GM10266 (cell line): ENCODE results near the gene GPR176.

ENCODE experiments used
- DNase-seq: peaks from one replicate; pipeline ENCODE4 v3.0.0; 2012; ENCODE audit errors: extremely low spot score
- CTCF ChIP-seq: IDR thresholded peaks from 2 replicates; pipeline ENCODE4 v1.5.1; 2012; ENCODE audit warnings: mild to moderate bottlenecking, low read depth; ENCODE audit not compliant: control insufficient read depth, insufficient read depth; ENCODE audit errors: missing control alignments

Gene GPR176

GRCh38 chr15:39860871-39861270, 59.2 kb downstream of the GPR176 start:
- no peak for DNase-seq
- TF ChIP-seq CTCF = no peak

GRCh38 chr15:39860200-39860599, 59.9 kb downstream of the GPR176 start:
- no peak for TF ChIP-seq CTCF
- DNase-seq = no peak

GRCh38 chr15:39859636-39860035, 60.4 kb downstream of the GPR176 start:
- no peak for DNase-seq
- TF ChIP-seq CTCF = no peak

GRCh38 chr15:39857132-39857531, 62.9 kb downstream of the GPR176 start:
- DNase-seq = no peak
- no peak for TF ChIP-seq CTCF

- DNase-seq = no peak
- TF ChIP-seq CTCF = no peak
Observed at GRCh38 chr15:39856357-39856756, 63.7 kb downstream of the GPR176 start.

GRCh38 chr15:39855400-39855799, 64.7 kb downstream of the GPR176 start:
- no peak for DNase-seq
- no peak for TF ChIP-seq CTCF

GRCh38 chr15:39854161-39854560, 65.9 kb downstream of the GPR176 start:
- no peak for DNase-seq

More at GRCh38 chr15:39854161-39854560, 65.9 kb downstream of the GPR176 start:
- no peak for TF ChIP-seq CTCF
